ENCODE measurements around the gene HIVEP1. TPM values are rescaled to one million over a fixed set of nuclear protein-coding genes. Genes with fewer than 3 reads are reported as not detected.

The HIVEP1 gene
- polyA plus RNA-seq, 3 donors, result 1.7 to 8.7 (median 2.7) TPM

DNA sequence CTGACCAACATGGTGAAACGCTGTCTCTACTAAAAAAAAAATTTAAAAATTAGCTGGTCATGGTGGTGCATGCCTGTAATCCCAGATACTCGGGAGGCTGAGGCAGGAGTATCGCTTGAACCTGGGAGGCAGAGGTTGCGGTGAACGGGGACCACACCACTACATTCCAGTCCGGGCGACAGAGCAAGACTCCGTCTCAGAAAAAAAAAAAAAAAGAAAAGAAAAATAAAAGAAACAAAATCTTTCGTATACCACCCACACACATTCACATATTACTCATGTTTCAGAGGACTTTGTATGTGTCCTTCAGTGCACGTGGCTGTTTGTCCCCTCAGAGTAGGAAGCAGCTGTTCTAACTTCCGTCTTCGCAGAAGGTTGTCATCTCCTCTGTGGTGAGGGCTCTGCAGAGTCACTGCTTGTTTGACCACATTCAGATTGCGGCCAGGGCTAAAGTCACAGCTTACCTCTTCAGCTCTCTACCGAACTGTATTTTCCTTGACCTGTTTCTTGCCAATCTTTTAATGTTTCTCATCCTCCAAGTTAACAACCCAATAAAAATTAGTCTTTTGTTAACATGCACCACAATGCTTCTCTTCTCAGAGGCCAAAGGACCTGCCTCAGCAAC lies 36.6 kb upstream of the HIVEP1 start:
- DNase-seq, result peak; percentile 93 to 97 (median 95)
- no peaks in the 10 kb centered on the region for H3K36me3 ChIP-seq (replicated peaks in 1 of 2; ENCODE audit: control insufficient read depth in 1 of 2, insufficient read depth in 2 of 2, low read length in 2 of 2)
- H3K79me2 ChIP-seq (ENCODE audit: insufficient read depth, low read length), result no peaks in the 10 kb centered on the region
- Mint-ChIP-seq H3K9me3 (peaks cover 0 to 5% (median 1%) of the 10 kb centered on the region in 7 donors), H3K36me3 (no peaks in the 10 kb centered on the region), H3K27me3 (ENCODE audit: low read depth in 3 of 3) (peaks cover 0 to 7% (median 5%) of the 10 kb centered on the region in 3 donors), H3K27ac (peak overlapping the region; percentile 83 to 95 (median 90)), H3K4me1 (peaks cover 23% of the 10 kb centered on the region), H3K4me3 (peak overlapping the region; percentile 31 to 39)
- no peak overlapping the region for H3K9ac ChIP-seq (ENCODE audit: insufficient read depth, low read length, poor library complexity, severe bottlenecking)
- H3K27me3 ChIP-seq (ENCODE audit: control insufficient read depth in 2 of 2, insufficient read depth in 2 of 2, low read length in 2 of 2), result no peaks in the 10 kb centered on the region
- peak overlapping the region; percentile 50 to 79 for H3K27ac ChIP-seq (ENCODE audit: low read depth in 1 of 2, low read length in 2 of 2)
- H3K4me2 ChIP-seq (replicated peaks; ENCODE audit: extremely low read depth, low read length, poor library complexity, severe bottlenecking), result peak overlapping the region; percentile 47
- H3K4me1 ChIP-seq (ENCODE audit: control insufficient read depth in 1 of 2, insufficient read depth in 2 of 2, low read length in 2 of 2), result peaks cover 15 to 17% of the 10 kb centered on the region in 2 donors
- TF ChIP-seq, protein P1, sequence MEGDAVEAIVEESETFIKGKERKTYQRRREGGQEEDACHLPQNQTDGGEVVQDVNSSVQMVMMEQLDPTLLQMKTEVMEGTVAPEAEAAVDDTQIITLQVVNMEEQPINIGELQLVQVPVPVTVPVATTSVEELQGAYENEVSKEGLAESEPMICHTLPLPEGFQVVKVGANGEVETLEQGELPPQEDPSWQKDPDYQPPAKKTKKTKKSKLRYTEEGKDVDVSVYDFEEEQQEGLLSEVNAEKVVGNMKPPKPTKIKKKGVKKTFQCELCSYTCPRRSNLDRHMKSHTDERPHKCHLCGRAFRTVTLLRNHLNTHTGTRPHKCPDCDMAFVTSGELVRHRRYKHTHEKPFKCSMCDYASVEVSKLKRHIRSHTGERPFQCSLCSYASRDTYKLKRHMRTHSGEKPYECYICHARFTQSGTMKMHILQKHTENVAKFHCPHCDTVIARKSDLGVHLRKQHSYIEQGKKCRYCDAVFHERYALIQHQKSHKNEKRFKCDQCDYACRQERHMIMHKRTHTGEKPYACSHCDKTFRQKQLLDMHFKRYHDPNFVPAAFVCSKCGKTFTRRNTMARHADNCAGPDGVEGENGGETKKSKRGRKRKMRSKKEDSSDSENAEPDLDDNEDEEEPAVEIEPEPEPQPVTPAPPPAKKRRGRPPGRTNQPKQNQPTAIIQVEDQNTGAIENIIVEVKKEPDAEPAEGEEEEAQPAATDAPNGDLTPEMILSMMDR (IDR thresholded peaks at IDR 0.05), result no peak
- WGBS (ENCODE audit: insufficient coverage), result 11% methylated on average over 6 of the region's 14 CpGs
- H3K9me3 ChIP-seq (replicated peaks in 1 of 2; ENCODE audit: control insufficient read depth in 1 of 2, insufficient read depth in 1 of 2, low read length in 2 of 2), result no peaks in the 10 kb centered on the region
- no peak overlapping the region for H2AFZ ChIP-seq (ENCODE audit: insufficient read depth, low read depth, low read length, poor library complexity, severe bottlenecking)
- no peaks in the 10 kb centered on the region for H4K20me1 ChIP-seq (ENCODE audit: insufficient read depth, low read length)
- intact Hi-C loops (cut with micrococcal nuclease), result loop anchor here (5.0 kb wide), 1 partner anchor 37 kb away; the partner anchor contains the start of gene HIVEP1 (in 2 of the 2)
- H3K4me3 ChIP-seq (replicated peaks in 1 of 3; ENCODE audit: low read depth in 2 of 3, low read length in 3 of 3), result peak overlapping the region in 1 of 3 experiments; percentile 39

DNA sequence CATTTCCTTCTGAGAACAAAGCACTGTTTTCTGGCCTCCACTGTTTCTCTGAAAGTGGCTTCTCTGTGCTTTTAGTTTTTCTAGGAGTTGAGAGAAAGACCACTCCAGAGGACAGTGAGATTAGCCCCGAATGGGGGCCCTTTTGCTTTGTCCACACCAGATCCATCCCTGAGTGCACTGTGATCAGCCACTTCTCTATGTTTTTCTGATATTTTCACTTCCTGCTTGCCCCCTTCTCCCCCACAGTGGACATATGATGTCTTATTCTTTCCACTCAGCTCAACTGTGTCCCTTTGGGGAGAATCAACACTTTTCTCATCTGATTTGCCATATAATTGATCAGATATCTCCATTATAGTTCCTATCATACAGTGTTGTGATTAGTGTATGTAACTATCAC lies 35.6 kb upstream of the HIVEP1 start:
- intact Hi-C loops (cut with micrococcal nuclease), result loop anchor here (5.0 kb wide), 1 partner anchor 36 kb away; the partner anchor contains the start of gene HIVEP1 (in 2 of the 2)
- 71% methylated on average over 1 of the region's 1 CpG for WGBS (ENCODE audit: insufficient coverage)

More for the DNA sequence above, 35.6 kb upstream of the HIVEP1 start:
- no peaks in the 10 kb centered on the region for H3K9me3 ChIP-seq (replicated peaks in 1 of 2; ENCODE audit: control insufficient read depth in 1 of 2, insufficient read depth in 1 of 2, low read length in 2 of 2)
- DNase-seq, result no peak
- peaks cover 15 to 17% of the 10 kb centered on the region in 2 donors for H3K4me1 ChIP-seq (ENCODE audit: control insufficient read depth in 1 of 2, insufficient read depth in 2 of 2, low read length in 2 of 2)
- peaks cover 0 to 7% (median 5%) of the 10 kb centered on the region in 3 donors for H3K27me3 Mint-ChIP-seq (ENCODE audit: low read depth in 3 of 3)
- H3K4me3 Mint-ChIP-seq, result no peak overlapping the region
- no peak overlapping the region for H3K4me3 ChIP-seq (replicated peaks in 1 of 3; ENCODE audit: low read depth in 2 of 3, low read length in 3 of 3)
- H3K4me1 Mint-ChIP-seq, result peaks cover 23% of the 10 kb centered on the region
- H3K36me3 Mint-ChIP-seq, result no peaks in the 10 kb centered on the region
- TF ChIP-seq, protein P1 (IDR thresholded peaks at IDR 0.05), result no peak
- H3K4me2 ChIP-seq (replicated peaks; ENCODE audit: extremely low read depth, low read length, poor library complexity, severe bottlenecking), result no peak overlapping the region
- no peaks in the 10 kb centered on the region for H3K36me3 ChIP-seq (replicated peaks in 1 of 2; ENCODE audit: control insufficient read depth in 1 of 2, insufficient read depth in 2 of 2, low read length in 2 of 2)
- peaks cover 0 to 5% (median 1%) of the 10 kb centered on the region in 7 donors for H3K9me3 Mint-ChIP-seq
- H3K9ac ChIP-seq (ENCODE audit: insufficient read depth, low read length, poor library complexity, severe bottlenecking), result no peak overlapping the region
- peak overlapping the region; percentile 28 to 91 (median 79) for H3K27ac Mint-ChIP-seq
- peak overlapping the region in 1 of 2 donors; percentile 32 for H3K27ac ChIP-seq (ENCODE audit: low read depth in 1 of 2, low read length in 2 of 2)
- peak overlapping the region; percentile 1 for H2AFZ ChIP-seq (ENCODE audit: insufficient read depth, low read depth, low read length, poor library complexity, severe bottlenecking)
- no peaks in the 10 kb centered on the region for H3K79me2 ChIP-seq (ENCODE audit: insufficient read depth, low read length)
- H4K20me1 ChIP-seq (ENCODE audit: insufficient read depth, low read length), result no peaks in the 10 kb centered on the region
- no peaks in the 10 kb centered on the region for H3K27me3 ChIP-seq (ENCODE audit: control insufficient read depth in 2 of 2, insufficient read depth in 2 of 2, low read length in 2 of 2)
